Measurements from ENCODE around the gene PDXK. TPM values are rescaled to one million over a fixed set of nuclear protein-coding genes. Genes with fewer than 3 reads are reported as not detected.

The PDXK gene
- total and polyA plus RNA-seq, 3 experiments from 2014 or later = 38.3 to 96.7 (median 96.3) TPM

DNA sequence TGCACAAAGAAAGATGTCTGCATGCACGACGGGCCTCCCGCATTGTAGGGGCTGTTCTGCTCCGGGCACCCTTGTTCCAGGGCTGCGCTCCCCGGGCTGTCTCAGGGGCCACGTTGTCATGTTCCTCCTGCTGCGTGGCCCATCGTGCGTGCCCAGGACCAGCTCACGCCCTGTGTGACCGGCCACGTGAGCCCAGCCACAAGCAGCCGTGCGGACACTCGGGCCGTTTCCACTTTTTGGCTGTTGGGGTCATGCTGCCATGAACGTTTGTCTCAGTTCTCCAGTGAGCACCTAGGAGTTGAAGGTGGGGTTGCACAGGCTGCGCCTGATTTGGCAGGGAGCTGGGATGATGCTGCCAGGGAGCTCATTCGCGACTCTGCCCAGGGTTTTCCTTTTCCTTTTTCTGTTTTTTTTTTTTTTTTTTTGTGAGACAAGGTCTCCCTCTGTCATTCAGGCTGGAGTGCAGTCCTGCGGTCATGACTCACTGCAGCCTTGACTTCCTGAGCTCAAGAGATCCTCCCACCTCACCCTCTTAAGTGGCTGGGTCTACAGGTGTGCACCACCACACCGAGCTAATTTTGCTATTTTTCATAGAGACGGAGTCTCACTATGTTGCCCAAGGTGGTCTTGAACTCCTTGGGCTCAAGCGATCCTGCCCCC, 17.4 kb downstream of the PDXK start:
- peak overlapping the region in 1 of 8 donors; percentile 33 for H3K27ac Mint-ChIP-seq
- H3K36me3 Mint-ChIP-seq = peaks cover 0 to 31% (median 3%) of the 10 kb centered on the region in 3 donors
- peaks cover 8% of the 10 kb centered on the region for H3K4me1 ChIP-seq (ENCODE audit: insufficient read depth, low read length)
- no peak overlapping the region for H3K4me3 ChIP-seq (ENCODE audit: low read length)
- H3K9me3 ChIP-seq (ENCODE audit: low read length) = no peaks in the 10 kb centered on the region
- no peaks in the 10 kb centered on the region for H3K27me3 Mint-ChIP-seq
- CTCF ChIA-PET = no interaction called here
- no peak overlapping the region for H3K27ac ChIP-seq (ENCODE audit: low read depth, low read length)
- H3K9me3 Mint-ChIP-seq = no peaks in the 10 kb centered on the region
- POLR2A ChIA-PET = no interaction called here
- H3K4me3 Mint-ChIP-seq = no peak overlapping the region
- no peaks in the 10 kb centered on the region for H3K27me3 ChIP-seq (ENCODE audit: insufficient read depth, low read length, poor library complexity, severe bottlenecking)
- no peak for DNase-seq
- H3K4me1 Mint-ChIP-seq = peaks cover 13 to 44% (median 30%) of the 10 kb centered on the region in 3 donors
- H3K36me3 ChIP-seq (ENCODE audit: insufficient read depth, low read length) = no peaks in the 10 kb centered on the region

DNA sequence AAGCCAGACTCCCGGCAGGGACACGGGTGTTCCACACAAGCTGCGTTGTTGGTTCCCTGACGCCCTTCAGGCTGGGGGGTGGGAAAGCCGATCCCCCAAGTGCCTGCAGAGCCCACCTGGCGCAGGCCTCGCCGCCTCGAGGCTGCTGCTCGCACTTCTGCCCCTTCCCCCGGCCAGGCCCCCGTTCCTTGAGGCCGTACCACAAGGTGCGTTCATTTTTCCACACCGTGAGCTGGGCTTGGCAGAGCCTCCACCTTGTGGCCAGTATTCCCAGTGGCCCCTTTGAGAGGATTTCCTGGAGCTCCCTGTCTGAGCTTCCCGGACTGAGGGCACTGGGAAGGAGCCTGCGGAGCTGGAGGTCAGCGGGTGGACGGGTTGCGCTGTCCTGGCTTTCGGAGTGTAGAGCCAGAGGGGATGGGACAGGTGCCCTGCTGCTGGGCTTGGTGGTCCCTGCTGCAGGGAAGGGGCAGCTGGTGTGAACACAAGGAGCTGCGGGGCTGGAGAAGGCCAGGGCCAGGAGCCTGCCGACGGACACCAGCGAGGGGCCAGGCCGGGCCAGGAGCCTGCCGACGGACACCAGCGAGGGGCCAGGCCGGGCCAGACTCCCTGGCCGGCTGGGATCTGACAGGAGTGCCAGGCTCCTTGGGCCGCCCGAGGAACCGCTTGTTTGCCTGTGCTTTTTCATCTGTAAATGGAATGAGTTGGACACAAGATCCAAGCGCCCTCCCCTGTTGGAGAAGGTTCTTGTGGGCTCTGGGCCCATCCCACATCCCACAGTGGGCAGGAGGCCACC, 18.4 kb downstream of the PDXK start:
- Mint-ChIP-seq H3K9me3 (no peaks in the 10 kb centered on the region), H3K36me3 (peaks cover 0 to 26% (median 3%) of the 10 kb centered on the region in 3 donors), H3K27ac (no peak overlapping the region), H3K4me3 (no peak overlapping the region), H3K27me3 (no peaks in the 10 kb centered on the region), H3K4me1 (peaks cover 13 to 34% (median 24%) of the 10 kb centered on the region in 3 donors)
- ChIA-PET POLR2A (no interaction called here), CTCF (no interaction called here)
- DNase-seq = no peak
- Histone ChIP-seq H3K27ac (ENCODE audit: low read depth, low read length) (no peak overlapping the region), H3K36me3 (ENCODE audit: insufficient read depth, low read length) (no peaks in the 10 kb centered on the region), H3K4me1 (ENCODE audit: insufficient read depth, low read length) (peaks cover 8% of the 10 kb centered on the region), H3K9me3 (ENCODE audit: low read length) (no peaks in the 10 kb centered on the region), H3K4me3 (ENCODE audit: low read length) (no peak overlapping the region), H3K27me3 (ENCODE audit: insufficient read depth, low read length, poor library complexity, severe bottlenecking) (no peaks in the 10 kb centered on the region)

- Mint-ChIP-seq H3K27ac (peak overlapping the region in 2 of 8 donors; percentile 57 to 76), H3K27me3 (no peaks in the 10 kb centered on the region), H3K36me3 (peaks cover 2 to 36% (median 4%) of the 10 kb centered on the region in 3 donors), H3K4me1 (peaks cover 4 to 12% (median 9%) of the 10 kb centered on the region in 3 donors), H3K9me3 (no peaks in the 10 kb centered on the region), H3K4me3 (no peak overlapping the region)
- peaks cover 4% of the 10 kb centered on the region for H3K36me3 ChIP-seq (ENCODE audit: insufficient read depth, low read length)
- no peak overlapping the region for H3K4me3 ChIP-seq (ENCODE audit: low read length)
- no peak overlapping the region for H3K27ac ChIP-seq (ENCODE audit: low read depth, low read length)
- CTCF ChIA-PET = interaction anchor here (1.2 kb wide), 1 partner anchor 11 kb away, joined by 3 read pairs; no protein-coding TSS in a partner anchor
- no peak for DNase-seq
- POLR2A ChIA-PET = no interaction called here
- H3K4me1 ChIP-seq (ENCODE audit: insufficient read depth, low read length) = peaks cover 2% of the 10 kb centered on the region
- H3K9me3 ChIP-seq (ENCODE audit: low read length) = no peaks in the 10 kb centered on the region
- H3K27me3 ChIP-seq (ENCODE audit: insufficient read depth, low read length, poor library complexity, severe bottlenecking) = no peaks in the 10 kb centered on the region
Measured at GRCh38 chr21:43739621-43740435, 20.9 kb downstream of the PDXK start.

DNA sequence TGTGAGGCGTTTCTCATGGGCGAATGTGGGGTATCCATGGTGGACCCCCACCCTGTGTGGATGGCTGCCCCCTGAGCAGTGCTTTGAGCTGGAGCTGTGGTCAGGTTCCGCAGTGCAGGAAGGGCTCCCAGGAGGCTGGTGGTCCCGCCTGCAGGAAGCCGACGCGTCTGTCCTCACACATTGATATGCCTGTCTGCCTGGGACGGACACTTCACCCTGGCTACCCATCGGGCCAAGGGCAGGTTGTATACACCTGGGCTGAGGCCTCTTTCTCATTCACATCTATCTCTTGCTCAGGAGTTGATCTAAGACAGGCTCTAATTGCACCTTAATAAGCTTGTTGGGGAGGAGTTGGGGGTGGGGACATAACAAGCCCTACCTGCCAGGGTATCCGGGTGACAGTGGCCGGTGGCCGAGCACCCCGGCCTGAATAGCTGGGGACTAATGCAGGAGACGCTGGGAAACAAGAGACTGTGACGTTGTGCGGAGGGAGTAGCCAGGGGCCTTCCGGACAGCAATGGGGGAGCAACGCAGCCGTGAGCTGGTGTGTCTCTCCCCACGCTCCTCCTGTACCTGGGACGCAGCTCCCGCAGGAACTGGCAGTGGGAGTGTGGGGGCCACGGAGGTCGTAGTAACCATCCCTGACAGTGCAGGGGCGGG, 21.7 kb downstream of the PDXK start:
- Histone ChIP-seq H3K9me3 (ENCODE audit: low read length) (no peaks in the 10 kb centered on the region), H3K27ac (ENCODE audit: low read depth, low read length) (no peak overlapping the region), H3K27me3 (ENCODE audit: insufficient read depth, low read length, poor library complexity, severe bottlenecking) (no peaks in the 10 kb centered on the region), H3K4me1 (ENCODE audit: insufficient read depth, low read length) (no peaks in the 10 kb centered on the region), H3K4me3 (ENCODE audit: low read length) (no peak overlapping the region), H3K36me3 (ENCODE audit: insufficient read depth, low read length) (peaks cover 4% of the 10 kb centered on the region)
- Mint-ChIP-seq H3K4me1 (peaks cover 2 to 10% (median 9%) of the 10 kb centered on the region in 3 donors), H3K27me3 (no peaks in the 10 kb centered on the region), H3K4me3 (no peak overlapping the region), H3K36me3 (peaks cover 3 to 38% (median 6%) of the 10 kb centered on the region in 3 donors), H3K9me3 (no peaks in the 10 kb centered on the region), H3K27ac (peak overlapping the region in 4 of 8 donors; percentile 48 to 80 (median 77))
- ChIA-PET POLR2A (no interaction called here), CTCF (interaction anchor here (1.2 kb wide), 1 partner anchor 12 kb away, joined by 3 read pairs; no protein-coding TSS in a partner anchor)
- no peak for DNase-seq

DNA sequence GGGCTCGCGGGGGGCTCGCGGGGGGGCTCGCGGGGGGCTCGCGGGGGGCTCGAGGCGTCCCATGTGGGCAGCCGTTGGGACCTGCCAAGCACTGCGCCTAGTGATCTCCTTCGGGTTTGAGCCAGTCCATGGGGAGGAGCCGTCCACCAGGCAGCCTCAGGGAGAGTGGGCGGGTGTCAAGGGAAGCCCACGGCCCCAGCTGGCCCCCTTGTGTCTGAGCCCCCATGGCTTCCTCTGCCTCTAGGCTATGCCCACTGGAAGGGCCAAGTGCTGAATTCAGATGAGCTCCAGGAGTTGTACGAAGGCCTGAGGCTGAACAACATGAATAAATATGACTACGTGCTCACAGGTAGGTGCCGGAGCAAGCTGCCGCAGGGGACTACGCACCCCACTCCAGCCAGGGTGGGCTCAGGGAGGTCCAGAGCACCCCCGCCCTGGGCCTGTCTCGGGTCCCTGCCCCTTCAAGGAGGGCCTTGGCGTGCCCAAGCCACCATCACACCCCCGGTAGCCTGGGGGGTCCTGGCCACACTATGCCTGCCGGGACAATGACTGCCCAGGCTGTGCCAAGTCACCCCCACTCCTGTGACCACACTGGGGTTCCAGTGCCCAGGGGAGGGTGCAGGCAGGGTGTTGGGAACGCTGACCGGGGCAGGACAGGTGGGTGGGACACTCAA, 22.6 kb downstream of the PDXK start:
- ChIA-PET CTCF (no interaction called here), POLR2A (no interaction called here)
- Histone ChIP-seq H3K4me3 (ENCODE audit: low read length) (no peak overlapping the region), H3K27ac (ENCODE audit: low read depth, low read length) (no peak overlapping the region), H3K36me3 (ENCODE audit: insufficient read depth, low read length) (peaks cover 4% of the 10 kb centered on the region), H3K9me3 (ENCODE audit: low read length) (no peaks in the 10 kb centered on the region), H3K27me3 (ENCODE audit: insufficient read depth, low read length, poor library complexity, severe bottlenecking) (no peaks in the 10 kb centered on the region), H3K4me1 (ENCODE audit: insufficient read depth, low read length) (no peaks in the 10 kb centered on the region)
- Mint-ChIP-seq H3K27ac (no peak overlapping the region), H3K4me1 (peaks cover 2 to 10% (median 9%) of the 10 kb centered on the region in 3 donors), H3K36me3 (peaks cover 3 to 40% (median 10%) of the 10 kb centered on the region in 3 donors), H3K4me3 (no peak overlapping the region), H3K27me3 (no peaks in the 10 kb centered on the region), H3K9me3 (no peaks in the 10 kb centered on the region)
- no peak for DNase-seq

GRCh38 chr21:43743947-43744346, 25.0 kb downstream of the PDXK start:
- Mint-ChIP-seq H3K4me1 (peaks cover 2 to 10% (median 9%) of the 10 kb centered on the region in 3 donors), H3K27ac (peak overlapping the region in 2 of 8 donors; percentile 51 to 84), H3K9me3 (no peaks in the 10 kb centered on the region), H3K36me3 (peaks cover 3 to 47% (median 11%) of the 10 kb centered on the region in 3 donors), H3K4me3 (no peak overlapping the region), H3K27me3 (no peaks in the 10 kb centered on the region)
- ChIA-PET CTCF (no interaction called here), POLR2A (no interaction called here)
- DNase-seq = no peak
- no peaks in the 10 kb centered on the region for H3K9me3 ChIP-seq (ENCODE audit: low read length)
- peaks cover 4% of the 10 kb centered on the region for H3K36me3 ChIP-seq (ENCODE audit: insufficient read depth, low read length)
- H3K27me3 ChIP-seq (ENCODE audit: insufficient read depth, low read length, poor library complexity, severe bottlenecking) = no peaks in the 10 kb centered on the region
- H3K27ac ChIP-seq (ENCODE audit: low read depth, low read length) = no peak overlapping the region
- no peak overlapping the region for H3K4me3 ChIP-seq (ENCODE audit: low read length)
- H3K4me1 ChIP-seq (ENCODE audit: insufficient read depth, low read length) = no peaks in the 10 kb centered on the region

DNA sequence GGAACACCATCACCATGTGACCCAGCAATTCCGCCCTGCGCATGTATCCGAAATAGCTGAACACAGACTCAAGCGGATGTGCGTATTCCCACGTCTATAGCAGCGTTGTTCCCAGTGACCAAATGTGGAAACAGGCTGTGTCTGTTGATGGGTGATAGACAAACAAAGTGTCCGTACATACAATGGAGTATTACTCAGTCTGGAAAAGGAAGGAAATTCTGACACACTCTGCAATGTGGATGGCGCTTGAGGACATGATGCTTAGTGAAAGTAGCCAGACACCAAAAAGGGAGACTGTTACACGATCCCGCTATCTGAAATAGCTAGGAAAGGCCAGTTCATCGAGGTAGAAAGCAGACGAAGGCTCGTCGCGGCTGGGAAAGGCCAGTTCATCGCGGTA, 25.8 kb downstream of the PDXK start:
- Histone ChIP-seq H3K4me1 (ENCODE audit: insufficient read depth, low read length) (no peaks in the 10 kb centered on the region), H3K27me3 (ENCODE audit: insufficient read depth, low read length, poor library complexity, severe bottlenecking) (no peaks in the 10 kb centered on the region), H3K27ac (ENCODE audit: low read depth, low read length) (no peak overlapping the region), H3K4me3 (ENCODE audit: low read length) (no peak overlapping the region), H3K36me3 (ENCODE audit: insufficient read depth, low read length) (peaks cover 4% of the 10 kb centered on the region), H3K9me3 (ENCODE audit: low read length) (no peaks in the 10 kb centered on the region)
- Mint-ChIP-seq H3K27ac (peak overlapping the region in 1 of 8 donors; percentile 40), H3K36me3 (peaks cover 3 to 50% (median 9%) of the 10 kb centered on the region in 3 donors), H3K4me3 (no peak overlapping the region), H3K27me3 (no peaks in the 10 kb centered on the region), H3K4me1 (peaks cover 0 to 6% (median 3%) of the 10 kb centered on the region in 3 donors), H3K9me3 (no peaks in the 10 kb centered on the region)
- POLR2A ChIA-PET = no interaction called here
- CTCF ChIA-PET = no interaction called here
- no peak for DNase-seq

Measured in CD8-positive, alpha-beta memory T cell (primary cell).